Measurements from ENCODE around the gene PLXNA4. TPM values are rescaled to one million over a fixed set of nuclear protein-coding genes. Genes with fewer than 3 reads are reported as not detected.

The PLXNA4 gene
- total RNA-seq, 1 donor from 2014 or later: 0.38 TPM

DNA sequence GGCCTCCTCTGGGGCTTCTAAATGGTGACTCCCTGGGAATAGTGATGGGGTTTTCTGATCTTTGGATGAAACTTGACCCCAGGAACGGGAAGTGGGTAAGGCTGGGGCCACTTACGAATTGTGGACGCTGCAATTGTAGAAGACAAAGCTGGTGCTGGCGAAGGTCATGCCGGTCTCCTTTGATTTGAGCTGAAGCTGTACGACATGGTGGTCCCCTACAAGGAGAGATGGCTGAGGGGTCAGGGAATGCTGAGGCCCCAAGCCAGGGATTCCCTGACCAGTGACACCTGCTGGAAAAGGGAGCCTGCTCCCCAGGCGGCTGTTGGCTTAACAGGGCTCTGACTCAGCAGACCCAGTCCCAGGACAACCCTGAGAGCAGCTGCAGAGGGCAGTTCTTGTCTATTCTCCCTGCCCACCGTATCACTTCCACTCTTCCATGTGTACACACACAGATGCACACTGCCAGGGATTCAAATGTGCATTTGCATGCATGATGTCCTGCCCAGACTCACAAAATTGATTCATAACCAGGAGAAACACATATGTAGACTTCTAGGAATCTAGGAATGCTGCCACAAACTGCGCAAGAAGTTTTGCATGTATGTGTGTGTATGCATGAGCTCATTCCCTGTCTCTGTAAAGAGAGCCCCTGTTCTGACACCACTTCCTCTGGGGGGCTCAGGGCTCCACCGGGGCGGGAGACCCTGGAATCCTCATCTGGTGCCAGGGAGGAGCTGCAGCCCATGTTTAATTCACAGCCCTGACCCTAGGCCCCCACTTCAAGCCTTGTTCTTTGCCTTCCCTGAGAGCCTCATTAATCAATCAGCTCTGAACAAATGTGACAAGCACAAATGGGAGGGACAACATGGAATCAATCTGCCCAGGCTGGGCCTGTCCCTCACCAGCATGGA is 350.0 kb downstream of the PLXNA4 start:
- ATAC-seq (no peak), DNase-seq (ENCODE audit: low spot score) (no peak)

GRCh38 chr7:132225216-132226030 is 350.8 kb downstream of the PLXNA4 start:
- ATAC-seq: peak; percentile 96

DNA sequence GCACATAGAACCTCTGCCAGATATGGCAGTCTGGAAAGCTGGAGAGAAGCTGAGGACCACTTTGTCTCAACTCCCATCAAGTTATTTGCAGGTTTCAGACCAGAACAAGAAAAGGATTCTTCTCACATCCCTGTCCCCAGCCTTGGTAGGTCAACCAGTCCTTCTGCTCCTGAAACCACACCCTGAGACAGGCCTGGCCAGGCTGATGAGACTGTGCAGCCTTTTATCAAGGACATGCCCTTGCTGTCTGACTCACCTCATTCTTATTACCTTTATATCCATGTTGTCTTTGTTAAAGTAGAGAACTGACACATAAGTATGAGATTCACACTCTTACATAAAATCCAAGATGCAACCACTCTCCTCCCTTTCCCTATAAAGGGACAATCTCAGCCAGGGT is 354.9 kb downstream of the PLXNA4 start:
- ATAC-seq (no peak), DNase-seq (ENCODE audit: low spot score) (no peak)

More at GRCh38 chr7:132225216-132226030, 350.8 kb downstream of the PLXNA4 start:
- DNase-seq (ENCODE audit: low spot score): peak; percentile 76

- no peak for ATAC-seq
- DNase-seq (ENCODE audit: low spot score): no peak
Measured at GRCh38 chr7:132220060-132220459, 356.2 kb downstream of the PLXNA4 start.

DNA sequence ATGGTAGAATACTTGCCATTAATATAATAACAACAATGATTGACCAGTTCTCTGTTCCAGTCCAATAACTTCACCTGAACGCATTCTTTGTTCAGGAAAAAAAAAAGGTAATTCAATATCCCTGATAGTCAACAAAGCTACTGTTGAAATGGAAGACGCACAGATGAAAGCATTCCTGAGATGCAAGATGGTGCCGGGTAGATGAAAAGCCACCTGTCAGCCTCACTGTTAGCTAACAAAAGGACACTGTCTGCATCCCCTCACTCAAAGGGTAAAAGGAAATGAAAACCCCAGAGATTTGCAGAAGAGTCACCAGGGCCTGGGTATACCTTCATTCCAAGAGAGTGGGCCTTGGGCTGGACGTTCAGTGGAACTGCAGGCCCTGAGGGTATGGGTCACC is 357.4 kb downstream of the PLXNA4 start:
- DNase-seq (ENCODE audit: low spot score): no peak
- no peak for ATAC-seq

- ATAC-seq: no peak
- no peak for DNase-seq (ENCODE audit: low spot score)
Measured at GRCh38 chr7:132216847-132217525, 359.3 kb downstream of the PLXNA4 start.

GRCh38 chr7:132214452-132214851 is 361.8 kb downstream of the PLXNA4 start:
- ATAC-seq (no peak), DNase-seq (ENCODE audit: low spot score) (no peak)

DNA sequence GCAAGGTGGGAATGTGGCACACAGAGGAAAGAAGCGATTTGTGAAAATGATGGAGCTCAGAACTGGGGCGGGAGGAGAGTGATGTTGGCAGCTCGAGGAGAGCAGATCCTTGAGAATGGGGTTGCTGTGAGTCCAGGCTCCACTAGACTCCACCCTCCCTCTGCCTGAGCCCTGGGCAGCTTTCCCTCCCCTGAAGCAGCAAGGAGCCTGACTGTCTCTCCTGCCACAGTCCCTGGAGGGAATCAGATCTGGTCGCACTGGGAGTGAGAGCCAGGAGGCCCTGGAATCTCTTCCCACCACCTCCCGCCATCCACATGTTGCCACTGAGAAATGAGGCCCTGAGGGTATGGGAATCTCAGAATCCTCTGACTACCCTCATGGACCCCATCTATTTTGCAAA is 362.7 kb downstream of the PLXNA4 start:
- no peak for ATAC-seq

DNA sequence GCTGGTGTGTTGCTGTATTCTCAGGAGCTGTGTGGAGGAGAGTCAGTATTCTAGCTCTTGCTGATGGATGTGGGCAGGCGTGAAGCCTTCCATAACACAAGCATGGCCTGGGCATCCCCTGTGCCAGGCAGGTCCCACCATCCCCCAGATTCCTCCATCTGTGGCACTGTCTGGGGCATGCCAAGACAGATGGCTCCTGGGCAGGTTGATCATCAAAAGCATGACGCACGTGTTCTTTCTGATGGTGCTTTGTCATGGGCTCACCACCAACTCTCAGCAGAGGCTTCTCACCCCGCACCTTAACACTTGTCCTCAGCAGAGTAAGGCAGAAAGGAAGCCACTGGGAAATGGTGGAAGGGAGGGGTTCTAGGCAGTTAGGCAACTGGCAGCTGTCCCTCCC is 364.3 kb downstream of the PLXNA4 start:
- no peak for ATAC-seq

More for the DNA sequence above, 362.7 kb downstream of the PLXNA4 start:
- DNase-seq (ENCODE audit: low spot score): no peak

GRCh38 chr7:132210821-132211220 is 365.4 kb downstream of the PLXNA4 start:
- ATAC-seq: no peak
- no peak for DNase-seq (ENCODE audit: low spot score)

More for the DNA sequence above, 364.3 kb downstream of the PLXNA4 start:
- DNase-seq (ENCODE audit: low spot score): no peak

DNA sequence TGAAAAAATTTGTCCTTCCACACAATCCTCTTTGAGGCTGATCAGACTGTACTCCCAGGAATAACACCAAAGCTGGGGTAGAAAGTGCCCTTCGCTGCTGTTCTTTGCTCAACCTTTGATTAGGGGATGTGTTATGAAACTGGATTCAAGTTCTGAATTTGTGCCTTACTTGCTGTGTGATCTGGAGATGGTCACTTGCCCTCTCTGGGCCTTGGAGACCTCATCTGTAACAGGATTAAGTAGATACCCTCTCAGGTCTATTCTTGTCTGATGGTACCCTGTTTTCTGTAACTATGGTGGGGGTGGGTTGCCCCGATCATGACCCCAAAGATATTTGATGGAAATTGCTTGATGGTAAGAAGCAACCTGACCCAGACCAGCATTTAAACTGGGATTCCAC is 368.5 kb downstream of the PLXNA4 start:
- DNase-seq (ENCODE audit: low spot score): no peak
- no peak for ATAC-seq

- no peak for ATAC-seq
Measured at GRCh38 chr7:132207211-132207610, 369.1 kb downstream of the PLXNA4 start.

DNA sequence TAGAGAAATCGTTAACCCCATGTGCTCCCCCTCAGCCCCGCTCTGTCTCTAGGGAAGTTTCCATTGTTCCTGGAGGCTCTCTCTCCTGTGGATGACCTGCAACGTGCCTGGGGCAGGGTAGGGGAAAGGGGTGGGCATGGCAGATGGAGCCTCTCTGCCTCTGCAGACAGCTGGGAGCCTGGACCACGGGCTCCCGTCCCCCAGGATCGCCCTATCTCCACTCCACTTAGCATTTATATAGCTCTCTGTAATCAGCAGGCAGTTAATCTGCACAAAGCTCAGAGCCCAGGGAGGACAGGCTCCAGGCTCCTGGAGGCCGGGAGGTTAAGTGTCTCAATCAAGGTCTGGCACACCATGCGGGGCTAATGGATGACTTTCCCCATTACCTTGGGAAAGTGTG is 369.7 kb downstream of the PLXNA4 start:
- ATAC-seq (no peak), DNase-seq (ENCODE audit: low spot score) (no peak)

More at GRCh38 chr7:132207211-132207610, 369.1 kb downstream of the PLXNA4 start:
- DNase-seq (ENCODE audit: low spot score): no peak

DNA sequence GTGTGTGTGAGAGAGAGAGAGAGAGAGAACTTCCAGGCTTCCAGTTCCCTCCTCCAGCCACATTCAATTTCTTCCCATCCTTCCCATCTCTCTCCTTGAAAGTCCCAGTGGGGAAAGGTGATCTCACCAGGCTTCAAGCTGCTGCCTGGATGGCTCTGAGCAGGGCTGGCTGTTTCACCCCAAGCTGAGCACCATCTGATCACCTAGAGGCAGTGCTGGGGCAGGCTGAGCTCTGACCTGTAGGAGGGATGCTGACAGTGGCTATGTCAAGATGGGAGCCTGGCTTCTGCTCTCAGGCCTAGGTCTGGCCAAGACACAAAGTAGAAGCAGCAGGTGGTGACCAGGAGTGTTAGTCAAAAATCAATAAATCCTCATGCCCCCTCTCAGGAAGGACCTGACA is 370.8 kb downstream of the PLXNA4 start:
- no peak for ATAC-seq
- DNase-seq (ENCODE audit: low spot score): no peak

- no peak for ATAC-seq
Measured at GRCh38 chr7:132203021-132203420, 373.2 kb downstream of the PLXNA4 start.

GRCh38 chr7:132202541-132202940 is 373.7 kb downstream of the PLXNA4 start:
- ATAC-seq (no peak), DNase-seq (ENCODE audit: low spot score) (no peak)

More at GRCh38 chr7:132203021-132203420, 373.2 kb downstream of the PLXNA4 start:
- DNase-seq (ENCODE audit: low spot score): no peak

- DNase-seq (ENCODE audit: low spot score) (no peak), ATAC-seq (no peak)
Measured at GRCh38 chr7:132200141-132200540, 376.1 kb downstream of the PLXNA4 start.

- ATAC-seq (no peak), DNase-seq (ENCODE audit: low spot score) (no peak)
Measured at GRCh38 chr7:132199626-132200025, 376.6 kb downstream of the PLXNA4 start.

GRCh38 chr7:132197772-132198171 is 378.5 kb downstream of the PLXNA4 start:
- ATAC-seq (no peak), DNase-seq (ENCODE audit: low spot score) (no peak)

- no peak for ATAC-seq
- DNase-seq (ENCODE audit: low spot score): no peak
Measured at GRCh38 chr7:132193898-132194297, 382.4 kb downstream of the PLXNA4 start.

DNA sequence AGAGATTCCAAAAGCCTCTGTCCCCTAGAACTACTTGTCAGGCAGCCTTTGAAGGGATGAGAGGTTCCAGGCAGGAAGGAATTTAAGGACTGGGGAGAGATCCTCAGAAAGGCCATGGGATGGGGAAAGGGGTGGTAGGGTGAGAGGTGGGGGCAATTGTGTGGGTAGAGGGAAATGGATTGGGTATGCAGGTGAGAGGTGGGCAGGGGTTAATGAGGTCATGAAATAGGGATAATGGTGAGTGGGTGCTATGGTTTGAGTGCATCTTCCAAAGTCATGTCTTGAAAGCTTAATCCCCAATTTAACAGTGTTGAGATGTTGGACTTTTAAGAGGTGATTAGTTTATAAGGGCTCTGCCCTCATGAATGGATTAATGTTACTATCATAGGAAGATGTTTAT is 383.5 kb downstream of the PLXNA4 start:
- DNase-seq (ENCODE audit: low spot score) (no peak), ATAC-seq (no peak)
